K562 (cell line): ENCODE measurements around the gene TPBGL. TPM values are rescaled to one million over a fixed set of nuclear protein-coding genes. Genes with fewer than 3 reads are reported as not detected.

Experiments
- ADNP ChIP-seq: fragments of 200-800 bp; sonication (Bioruptor generic); IDR thresholded peaks from 2 replicates; pipeline ENCODE4 v1.6.1; 2016; ENCODE audit warnings: missing genetic modification characterization, missing compliant biosample characterization
- BHLHE40 ChIP-seq: IDR thresholded peaks from 2 replicates; pipeline ENCODE4 v1.6.1; 2011; ENCODE audit warnings: low read length, improper control_type of control experiment
- CREB1 ChIP-seq, 2 experiments: sonication (generic) in 1 of 2; formaldehyde crosslinking in 1 of 2; IDR thresholded peaks; 2 replicates each; pipeline versions ENCODE4 v1.6.1 to v1.8.0; 2012 to 2022; ENCODE audit warnings: inconsistent platforms in 1 of 2, mild to moderate bottlenecking in 1 of 2, missing genetic modification reagents in 1 of 2, moderate library complexity in 1 of 2
- FIP1L1 ChIP-seq: fragments of 200-400 bp; formaldehyde crosslinking; IDR thresholded peaks from 2 replicates; pipeline ENCODE4 v1.6.1; 2018; ENCODE audit warnings: mild to moderate bottlenecking, low read depth, low read length; ENCODE audit not compliant: poor library complexity, severe bottlenecking
- KLF16 ChIP-seq: IDR thresholded peaks from 2 replicates; pipeline ENCODE4 v1.6.1; 2016; ENCODE audit warnings: antibody characterized with exemption
- KLF6 ChIP-seq: fragments of 250-450 bp; sonication (Bioruptor Pico); IDR thresholded peaks from 2 replicates; pipeline ENCODE4 v1.4.0; 2020; ENCODE audit warnings: mild to moderate bottlenecking, moderate library complexity, borderline replicate concordance
- MTA1 ChIP-seq: fragments of 450-650 bp; IDR thresholded peaks from 2 replicates; pipeline ENCODE4 v1.6.1; 2017; ENCODE audit warnings: borderline replicate concordance
- PPARD ChIP-seq: fragments of 250-450 bp; sonication (Bioruptor Pico); IDR thresholded peaks from 2 replicates; pipeline ENCODE4 v1.8.0; 2022; ENCODE audit warnings: inconsistent platforms, mild to moderate bottlenecking, moderate library complexity
- SLC30A9 ChIP-seq: fragments of 250-450 bp; sonication (Bioruptor Pico); IDR thresholded peaks from 2 replicates; pipeline ENCODE4 v1.8.0; 2022; ENCODE audit warnings: mild to moderate bottlenecking, moderate library complexity
- ZKSCAN3 ChIP-seq: fragments of 250-450 bp; sonication (Bioruptor Pico); IDR thresholded peaks from 2 replicates; pipeline ENCODE4 v1.4.0; 2020
- ZNF316 ChIP-seq: fragments of 450-650 bp; IDR thresholded peaks from 2 replicates; pipeline ENCODE4 v1.6.1; 2016
- ZNF699 ChIP-seq: fragments of 250-450 bp; sonication (Bioruptor Pico); IDR thresholded peaks from 2 replicates; pipeline ENCODE4 v1.8.0; 2021; ENCODE audit warnings: mild to moderate bottlenecking, moderate library complexity; ENCODE audit not compliant: insufficient replicate concordance
- polyA plus RNA-seq, 8 experiments: library from polyadenylated mRNA; depleted of rRNA in 4 of 8; stranded (reverse) in 5 of 8; unstranded in 3 of 8; fragments of >200 nt; fragmentation: Nextera tagmentation in 2 of 8; fragmentation: Illumina TruSeq in 1 of 8; extraction: Ambion mirVana in 2 of 8; extraction: Trizol in 1 of 8; gene quantifications; 2 replicates each; pipeline versions ENCODE4 v1.2.1 to v1.2.3, GENCODE V29; 2011 to 2014; ENCODE audit warnings: inconsistent platforms in 1 of 8, missing spikeins in 1 of 8
- total RNA-seq, 7 experiments: library from RNA; depleted of rRNA in 6 of 7; stranded (reverse); fragments of >200 nt in 6 of 7; fragmentation: Illumina TruSeq in 2 of 7; extraction: Trizol in 2 of 7; gene quantifications; 2 replicates each; pipeline versions ENCODE4 v1.2.1 to v1.2.3, GENCODE V29; 2011 to 2021; ENCODE audit warnings: low replicate concordance in 1 of 7
- TF ChIP-seq, protein P1 (sequence below): IDR thresholded peaks from 2 replicates; pipeline ENCODE4 v1.6.1; 2016; ENCODE audit warnings: missing genetic modification characterization, missing compliant biosample characterization
- TF ChIP-seq, protein P2 (sequence below): sonication (generic); formaldehyde crosslinking; IDR thresholded peaks from 2 replicates; pipeline ENCODE4 v1.8.1; 2022; ENCODE audit warnings: missing genetic modification reagents
- TF ChIP-seq, protein P3 (sequence below): IDR thresholded peaks from 2 replicates; pipeline ENCODE4 v1.6.1; 2014; ENCODE audit warnings: antibody characterized with exemption

Gene TPBGL
- total and polyA plus RNA-seq, 9 of the 15 experiments (the other 6 are each of a cell fraction or from before 2014, with no cell fraction given), result 0.04 to 0.11 (median 0.06) TPM; not detected in 6

- TF ChIP-seq, protein P1, sequence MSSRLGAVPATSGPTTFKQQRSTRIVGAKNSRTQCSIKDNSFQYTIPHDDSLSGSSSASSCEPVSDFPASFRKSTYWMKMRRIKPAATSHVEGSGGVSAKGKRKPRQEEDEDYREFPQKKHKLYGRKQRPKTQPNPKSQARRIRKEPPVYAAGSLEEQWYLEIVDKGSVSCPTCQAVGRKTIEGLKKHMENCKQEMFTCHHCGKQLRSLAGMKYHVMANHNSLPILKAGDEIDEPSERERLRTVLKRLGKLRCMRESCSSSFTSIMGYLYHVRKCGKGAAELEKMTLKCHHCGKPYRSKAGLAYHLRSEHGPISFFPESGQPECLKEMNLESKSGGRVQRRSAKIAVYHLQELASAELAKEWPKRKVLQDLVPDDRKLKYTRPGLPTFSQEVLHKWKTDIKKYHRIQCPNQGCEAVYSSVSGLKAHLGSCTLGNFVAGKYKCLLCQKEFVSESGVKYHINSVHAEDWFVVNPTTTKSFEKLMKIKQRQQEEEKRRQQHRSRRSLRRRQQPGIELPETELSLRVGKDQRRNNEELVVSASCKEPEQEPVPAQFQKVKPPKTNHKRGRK (tag), result no peak
- TF ChIP-seq ZNF316 (no peak), CREB1 (IDR thresholded peaks at IDR 0.05) (no peak), CREB1 (CRISPR knock-in tag; IDR thresholded peaks at IDR 0.05) (no peak), ZKSCAN3 (no peak), MTA1 (no peak), SLC30A9 (CRISPR knock-in tag) (no peak), KLF16 (0 out of 2 replicates have a peak, but pooled peaks have one; percentile 8), ZNF699 (CRISPR knock-in tag) (no peak), KLF6 (CRISPR knock-in tag) (no peak), PPARD (CRISPR knock-in tag) (no peak), ADNP (tag) (no peak), BHLHE40 (peak; percentile 21; the same call in 1 of the 2 replicates), FIP1L1 (no peak)
- TF ChIP-seq, protein P2, sequence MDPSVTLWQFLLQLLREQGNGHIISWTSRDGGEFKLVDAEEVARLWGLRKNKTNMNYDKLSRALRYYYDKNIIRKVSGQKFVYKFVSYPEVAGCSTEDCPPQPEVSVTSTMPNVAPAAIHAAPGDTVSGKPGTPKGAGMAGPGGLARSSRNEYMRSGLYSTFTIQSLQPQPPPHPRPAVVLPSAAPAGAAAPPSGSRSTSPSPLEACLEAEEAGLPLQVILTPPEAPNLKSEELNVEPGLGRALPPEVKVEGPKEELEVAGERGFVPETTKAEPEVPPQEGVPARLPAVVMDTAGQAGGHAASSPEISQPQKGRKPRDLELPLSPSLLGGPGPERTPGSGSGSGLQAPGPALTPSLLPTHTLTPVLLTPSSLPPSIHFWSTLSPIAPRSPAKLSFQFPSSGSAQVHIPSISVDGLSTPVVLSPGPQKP (CRISPR knock-in tag), result no peak
- TF ChIP-seq, protein P3, sequence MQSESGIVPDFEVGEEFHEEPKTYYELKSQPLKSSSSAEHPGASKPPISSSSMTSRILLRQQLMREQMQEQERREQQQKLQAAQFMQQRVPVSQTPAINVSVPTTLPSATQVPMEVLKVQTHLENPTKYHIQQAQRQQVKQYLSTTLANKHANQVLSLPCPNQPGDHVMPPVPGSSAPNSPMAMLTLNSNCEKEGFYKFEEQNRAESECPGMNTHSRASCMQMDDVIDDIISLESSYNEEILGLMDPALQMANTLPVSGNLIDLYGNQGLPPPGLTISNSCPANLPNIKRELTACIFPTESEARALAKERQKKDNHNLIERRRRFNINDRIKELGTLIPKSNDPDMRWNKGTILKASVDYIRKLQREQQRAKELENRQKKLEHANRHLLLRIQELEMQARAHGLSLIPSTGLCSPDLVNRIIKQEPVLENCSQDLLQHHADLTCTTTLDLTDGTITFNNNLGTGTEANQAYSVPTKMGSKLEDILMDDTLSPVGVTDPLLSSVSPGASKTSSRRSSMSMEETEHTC, result no peak
Measured at GRCh38 chr11:75204685-75205563, 35.6 kb upstream of the TPBGL start (continued).
